Stimulated activated CD4-positive, alpha-beta T cell treated with anti-CD3 and anti-CD28 coated beads, Interleukin-4, amount 100 ng/mL, for 48 hours (primary cell): Measurements from ENCODE around the gene RIC8B.

Experiments
- DNase-seq, 2 donors: peaks; one replicate each; pipeline ENCODE4 v3.0.0-alpha.2; 2020; ENCODE audit warnings: low read depth in 2 of 2

RIC8B gene

DNA sequence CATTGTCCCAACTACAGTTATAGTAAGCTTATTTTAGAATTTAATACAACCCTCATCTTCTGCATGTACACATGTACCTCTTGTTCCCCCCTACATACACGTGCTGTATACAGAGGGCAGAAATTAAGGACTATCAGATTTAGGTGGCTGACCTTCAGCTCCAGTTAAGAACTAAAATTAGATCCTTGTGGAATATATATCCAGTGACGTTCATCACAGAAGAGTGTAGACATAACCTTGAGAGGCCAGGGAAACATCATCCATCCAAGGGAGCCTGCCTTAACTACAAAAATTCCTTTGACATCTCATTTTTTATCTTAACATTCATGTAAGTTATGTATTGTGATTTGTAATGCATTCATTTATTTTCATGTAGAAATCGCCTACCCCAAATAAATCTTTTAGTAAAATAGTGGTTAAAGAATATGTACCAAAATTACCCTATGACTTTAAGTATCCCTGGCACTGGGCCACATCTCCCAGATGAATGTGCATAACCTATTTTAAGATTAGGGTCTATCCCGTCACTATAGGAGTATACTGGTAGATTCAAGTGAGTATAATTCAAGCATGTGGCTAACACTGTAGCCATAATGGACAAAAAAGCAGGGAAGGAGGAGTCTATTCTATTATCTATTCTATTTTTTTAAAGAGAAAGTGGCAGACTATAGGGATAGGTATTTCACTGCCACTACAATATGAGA lies 27.5 kb downstream of the RIC8B start:
- no peak for DNase-seq

DNA sequence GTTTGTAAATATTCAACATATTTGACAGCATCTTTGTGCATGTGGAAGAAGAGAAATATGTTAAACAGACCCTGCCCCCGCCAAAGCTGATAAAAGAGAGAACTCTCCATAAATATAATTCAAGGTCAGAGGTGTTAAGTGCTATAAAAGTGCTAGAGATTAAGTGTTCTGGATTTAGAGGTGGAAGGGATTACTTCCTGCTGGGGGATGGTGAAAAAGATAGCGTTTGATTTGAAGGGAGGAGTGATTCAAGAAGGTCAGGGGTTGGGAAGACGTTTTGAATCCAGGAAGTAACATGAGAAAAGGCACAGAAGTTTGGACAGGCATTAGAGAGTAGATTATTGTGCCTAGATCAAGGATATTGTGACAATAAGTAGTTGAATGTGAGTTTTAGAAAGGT lies 30.2 kb downstream of the RIC8B start:
- DNase-seq, result no peak

DNA sequence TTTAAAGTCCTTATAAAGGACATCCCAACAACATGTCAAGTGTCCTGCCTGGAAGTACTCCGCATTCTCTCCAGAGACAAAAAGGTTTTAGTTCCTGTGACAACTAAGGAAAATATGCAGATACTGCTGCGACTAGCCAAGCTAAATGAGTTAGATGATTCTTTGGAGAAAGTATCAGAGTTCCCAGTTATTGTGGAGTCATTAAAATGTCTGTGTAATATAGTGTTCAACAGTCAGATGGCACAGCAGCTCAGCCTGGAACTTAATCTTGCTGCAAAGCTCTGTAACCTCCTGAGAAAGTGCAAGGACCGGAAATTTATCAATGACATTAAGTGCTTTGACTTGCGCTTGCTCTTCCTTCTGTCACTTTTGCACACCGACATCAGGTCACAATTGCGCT lies 40.2 kb downstream of the RIC8B start:
- no peak for DNase-seq

DNA sequence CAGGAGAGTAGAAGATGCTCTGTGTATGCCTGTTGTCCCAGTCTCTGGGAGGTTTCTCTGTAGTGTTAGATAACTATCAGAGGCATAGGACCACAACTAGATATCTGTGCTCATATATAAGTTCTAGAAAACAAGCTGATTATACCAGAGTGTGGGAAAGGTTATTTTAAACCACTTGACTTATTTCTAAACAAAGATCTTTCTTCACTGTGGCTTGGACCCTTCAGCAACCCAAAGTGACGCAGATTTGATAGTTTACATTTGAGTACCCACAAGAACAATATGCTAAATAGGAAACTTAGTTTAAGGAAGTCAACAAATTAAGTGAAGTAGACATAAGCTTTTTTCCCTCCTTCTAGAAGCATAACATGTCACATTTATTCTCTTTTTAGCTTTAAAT lies 41.3 kb downstream of the RIC8B start:
- no peak for DNase-seq

- DNase-seq, result no peak
These were observed 41.7 kb downstream of the RIC8B start for GRCh38 chr12:106816231-106816630.

DNA sequence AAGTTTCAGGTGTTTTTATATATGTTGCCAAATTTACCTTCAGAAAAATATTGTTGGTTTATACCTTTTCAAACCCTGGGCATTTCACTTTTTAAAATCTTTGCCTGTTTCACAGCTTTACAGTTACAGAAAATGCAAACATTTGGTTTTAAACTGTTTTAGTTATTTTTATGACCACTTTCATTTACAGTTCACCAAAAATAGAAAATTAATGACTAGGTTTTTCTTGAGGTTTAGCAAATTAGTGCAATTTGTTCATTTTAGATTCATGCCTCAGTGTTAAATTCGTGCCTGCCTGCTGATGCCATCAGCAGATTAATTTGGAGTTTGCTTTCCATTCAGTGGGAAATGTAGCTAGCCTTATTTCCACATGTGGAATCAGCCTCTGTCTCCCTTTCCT lies 45.5 kb downstream of the RIC8B start:
- no peak for DNase-seq

DNA sequence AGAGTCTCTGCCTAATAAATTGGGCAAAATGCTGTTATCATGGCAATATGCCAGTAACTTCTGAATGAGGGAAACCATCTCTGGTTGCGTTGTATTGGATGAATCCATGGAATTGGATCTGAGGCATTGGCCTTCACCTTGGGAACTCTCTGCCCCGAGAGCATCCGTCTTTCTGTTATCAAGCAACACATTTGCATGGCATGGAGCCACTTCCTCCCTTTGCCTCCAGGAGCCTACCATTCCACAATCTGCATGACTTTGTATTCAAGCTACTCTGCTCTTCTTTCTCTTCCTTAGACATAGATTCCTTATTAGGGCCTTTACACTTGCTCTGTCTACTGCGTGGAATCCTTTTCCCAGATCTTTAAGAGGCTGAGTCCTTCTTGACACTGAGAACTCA lies 57.2 kb downstream of the RIC8B start:
- no peak for DNase-seq

DNA sequence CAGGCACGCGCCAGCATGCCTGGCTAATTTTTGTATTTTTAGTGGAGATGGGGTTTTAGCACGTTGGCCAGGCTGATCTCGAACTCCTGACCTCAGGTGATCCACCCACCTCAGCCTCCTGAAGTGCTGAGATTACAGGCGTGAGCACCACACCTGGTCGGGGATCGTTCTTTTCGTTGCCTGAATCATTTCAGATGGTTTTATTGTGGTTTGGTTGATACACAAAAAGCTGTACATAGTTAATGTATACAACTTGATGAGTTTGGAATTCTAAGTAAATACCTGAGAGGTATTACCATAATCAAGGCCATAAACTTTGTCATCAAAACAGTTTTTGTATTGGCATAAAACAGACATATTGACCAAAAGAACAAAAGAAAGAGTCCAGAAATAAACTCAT lies 63.3 kb downstream of the RIC8B start:
- no peak for DNase-seq

DNA sequence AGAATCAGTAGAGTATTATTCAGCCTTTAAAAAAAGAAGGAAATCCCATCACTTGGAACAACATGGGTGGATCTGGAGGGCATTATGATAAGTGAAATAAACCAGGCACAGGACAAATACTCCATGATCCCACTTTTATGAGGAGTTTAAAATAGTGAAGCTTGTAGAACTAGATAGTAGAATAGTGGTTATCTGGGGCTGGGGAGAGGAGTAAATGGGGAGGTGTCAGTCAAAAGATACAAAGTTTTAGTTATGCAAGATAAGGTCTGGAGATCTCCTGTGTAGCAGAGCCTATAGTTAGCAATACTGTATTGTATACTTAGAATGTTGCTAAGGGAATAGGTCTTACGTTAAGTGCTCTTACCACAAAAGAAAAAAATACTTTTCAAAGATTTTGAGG lies 64.9 kb downstream of the RIC8B start:
- DNase-seq, result no peak

DNA sequence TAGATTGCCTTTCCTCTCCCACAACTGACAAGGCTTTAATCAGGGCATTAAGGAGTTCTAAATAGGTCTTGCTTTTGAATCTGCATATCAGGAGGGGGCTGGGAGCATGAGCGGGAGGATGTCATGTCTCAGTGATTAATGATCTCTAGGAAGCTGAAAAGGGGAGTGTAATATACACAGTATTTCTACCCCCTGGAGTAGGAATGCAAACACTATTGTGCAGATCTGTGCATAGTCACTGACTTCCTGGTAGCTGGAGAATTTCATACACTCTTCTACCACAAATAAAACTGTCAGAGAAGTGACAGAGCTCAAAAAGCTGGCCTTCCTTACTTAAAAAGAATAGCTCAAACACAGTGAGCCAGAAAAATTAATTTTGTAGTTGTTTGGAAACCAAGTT lies 65.8 kb downstream of the RIC8B start:
- no peak for DNase-seq

DNA sequence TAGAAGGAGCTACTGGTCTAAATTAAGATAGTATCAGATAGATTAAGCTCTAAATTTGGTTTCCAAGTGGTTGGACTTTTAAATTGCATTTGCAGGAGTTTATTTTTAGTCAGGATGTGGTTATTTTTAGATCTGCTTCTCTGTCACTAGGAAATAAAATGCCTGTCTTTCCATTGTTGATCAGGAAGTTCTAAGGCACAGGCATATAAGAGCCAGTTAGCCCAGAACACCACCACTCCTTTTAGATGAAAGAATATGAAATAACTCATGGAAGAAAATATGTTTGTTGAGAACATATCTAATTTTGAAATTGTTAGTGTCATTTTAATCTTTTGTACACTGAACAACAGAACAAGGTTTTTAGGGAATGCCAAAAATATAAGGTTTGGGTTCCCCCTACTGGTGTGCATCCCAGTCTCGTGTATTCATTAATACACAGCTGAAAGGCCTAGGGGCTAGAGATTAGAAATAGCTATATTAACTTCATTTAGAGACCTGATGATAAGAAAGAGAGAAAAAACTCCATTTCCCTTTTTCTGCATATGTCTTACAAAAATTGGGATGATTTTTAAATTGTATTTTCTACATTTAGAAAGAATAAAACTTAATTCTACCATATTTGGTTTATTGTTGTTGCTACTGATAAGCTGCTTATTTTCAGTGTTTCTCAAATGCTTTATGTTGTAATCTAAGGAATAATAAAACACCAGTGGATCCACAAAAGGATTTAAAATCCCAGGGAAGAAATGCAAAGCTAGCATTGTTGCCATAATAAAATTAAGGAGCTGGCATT lies 67.2 kb downstream of the RIC8B start:
- DNase-seq, result peak in 1 of 2 donors; percentile 9

GRCh38 chr12:106845902-106846301 lies 71.4 kb downstream of the RIC8B start:
- DNase-seq, result no peak

DNA sequence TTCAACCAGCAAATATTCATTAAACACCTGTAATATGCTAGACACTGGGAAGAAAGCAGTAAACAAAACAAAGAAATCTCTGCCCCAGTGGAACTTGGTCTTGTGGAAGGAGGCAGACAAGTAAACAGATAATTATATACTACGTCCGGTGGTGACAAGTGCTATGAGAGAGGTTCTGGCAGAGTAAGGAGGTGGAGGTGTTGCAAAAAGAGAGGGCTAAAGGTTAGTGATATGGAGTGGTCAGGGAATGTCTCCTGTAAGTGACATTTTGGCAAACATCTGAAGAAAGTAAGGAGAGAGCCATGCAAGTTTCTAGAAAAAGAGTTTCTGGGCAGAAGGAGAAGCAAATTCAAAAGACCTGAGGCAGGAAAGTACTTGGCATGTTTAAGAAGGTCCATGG lies 73.4 kb downstream of the RIC8B start:
- DNase-seq, result no peak

DNA sequence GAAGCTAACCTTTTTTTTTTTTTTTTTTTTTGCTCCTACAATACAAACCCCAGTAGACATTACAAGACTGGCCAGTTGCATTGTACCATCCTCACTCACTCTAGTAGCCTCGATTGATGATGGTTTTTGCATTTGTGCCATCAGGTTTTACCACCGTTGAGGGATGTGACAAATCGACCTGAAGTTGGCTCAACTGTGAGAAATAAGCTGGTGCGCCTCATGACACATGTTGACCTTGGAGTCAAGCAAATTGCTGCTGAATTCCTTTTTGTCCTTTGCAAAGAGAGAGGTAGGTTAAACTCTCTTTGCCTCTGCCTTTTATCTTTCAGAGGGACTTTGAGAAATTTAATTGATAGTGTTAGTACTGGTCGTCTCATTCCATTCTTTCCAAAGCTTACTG lies 76.8 kb downstream of the RIC8B start:
- no peak for DNase-seq

- no peak for DNase-seq
These were observed 80.2 kb downstream of the RIC8B start for GRCh38 chr12:106854723-106855122.

GRCh38 chr12:106855221-106855758 lies 80.8 kb downstream of the RIC8B start:
- DNase-seq, result no peak

- DNase-seq, result no peak
These were observed 87.8 kb downstream of the RIC8B start for GRCh38 chr12:106861984-106862916.

DNA sequence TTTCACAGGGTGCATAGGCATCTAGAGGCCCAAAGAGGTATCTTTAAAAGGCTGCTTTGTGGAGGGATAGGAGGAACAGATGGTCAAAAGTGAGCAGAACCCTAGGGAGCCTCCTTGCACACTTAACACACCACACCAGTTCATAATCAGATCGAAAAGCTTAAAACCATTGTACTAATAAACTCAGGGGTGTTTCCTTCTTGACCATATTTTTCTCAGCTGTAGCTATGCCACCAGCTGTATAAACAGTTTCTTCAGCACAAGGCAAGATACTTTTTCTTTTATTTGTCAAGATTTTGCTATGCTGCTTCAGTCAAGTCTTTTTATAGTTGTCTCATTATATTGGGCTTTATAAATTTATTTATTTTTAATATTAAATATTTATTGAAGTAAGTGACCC lies 88.7 kb downstream of the RIC8B start:
- DNase-seq, result no peak

GRCh38 chr12:106865683-106866082 lies 91.2 kb downstream of the RIC8B start:
- DNase-seq, result no peak

DNA sequence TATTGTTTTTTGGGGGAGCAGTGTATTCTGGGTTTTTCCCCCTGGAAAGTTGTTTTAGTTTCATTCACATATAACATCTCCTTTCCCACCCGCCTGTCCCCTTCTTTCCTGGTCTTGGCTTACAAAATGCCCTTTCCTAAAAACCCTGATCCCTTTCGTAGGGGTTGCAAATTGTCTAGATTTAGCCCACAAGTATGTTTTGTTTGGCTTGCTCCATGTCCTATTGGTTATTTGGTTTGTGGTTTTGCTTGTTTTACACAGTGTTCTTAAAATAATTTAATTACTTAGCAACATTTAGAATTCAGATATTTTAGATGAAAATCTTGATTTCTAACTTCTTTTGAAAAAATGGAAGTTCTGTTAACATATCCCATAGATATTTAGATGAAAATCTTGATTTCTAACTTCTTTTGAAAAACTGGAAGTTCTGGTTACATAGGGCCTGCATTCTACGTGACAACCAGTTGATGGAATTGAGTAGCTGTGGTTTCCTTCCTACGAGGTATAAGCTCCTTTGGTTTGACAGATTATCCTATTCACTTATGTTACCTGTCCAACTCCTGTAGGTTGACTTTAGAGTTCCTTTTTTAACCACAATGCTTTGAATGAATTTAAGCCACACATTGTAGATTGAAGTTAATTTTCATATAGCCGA lies 92.1 kb downstream of the RIC8B start:
- DNase-seq, result no peak

DNA sequence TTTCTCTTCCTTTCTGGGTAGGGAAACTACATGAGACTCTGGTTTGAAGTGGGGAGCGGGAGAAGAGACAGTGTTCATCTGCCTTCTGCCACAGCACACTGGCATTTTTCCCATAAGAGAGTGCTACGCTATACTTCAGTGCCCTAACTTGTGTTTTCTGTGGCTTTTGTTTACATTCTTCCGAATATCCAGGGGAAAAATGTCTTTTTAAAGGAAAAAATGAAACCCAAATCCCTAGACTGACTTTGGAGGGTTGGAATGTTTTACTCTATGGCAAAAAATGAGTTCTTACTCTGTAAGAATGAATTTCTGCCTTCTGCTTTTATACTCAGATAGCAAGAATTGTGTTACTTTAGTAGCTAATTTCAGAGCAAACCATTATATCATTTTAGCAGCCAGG lies 93.2 kb downstream of the RIC8B start:
- no peak for DNase-seq
